ENCODE measurements around the gene SP4.

SP4 gene

GRCh38 chr7:21450941-21451340, 23.1 kb downstream of the SP4 start:
- Histone ChIP-seq H3K27me3 (ENCODE audit: control insufficient read depth, insufficient read depth, low read length) (no peaks in the 10 kb centered on the region), H3K36me3 (ENCODE audit: control insufficient read depth, insufficient read depth, low read length) (peaks cover 25% of the 10 kb centered on the region), H3K9me3 (ENCODE audit: control insufficient read depth, insufficient read depth, low read length) (peaks cover 34% of the 10 kb centered on the region), H3K9ac (ENCODE audit: low read depth, low read length) (no peak overlapping the region), H3K4me1 (ENCODE audit: control insufficient read depth, insufficient read depth, low read length) (no peaks in the 10 kb centered on the region), H3K4me3 (ENCODE audit: low read depth, low read length) (no peak overlapping the region)

- peaks cover 25% of the 10 kb centered on the region for H3K36me3 ChIP-seq (ENCODE audit: control insufficient read depth, insufficient read depth, low read length)
- H3K9me3 ChIP-seq (ENCODE audit: control insufficient read depth, insufficient read depth, low read length): peaks cover 35% of the 10 kb centered on the region
- no peak overlapping the region for H3K9ac ChIP-seq (ENCODE audit: low read depth, low read length)
- no peaks in the 10 kb centered on the region for H3K27me3 ChIP-seq (ENCODE audit: control insufficient read depth, insufficient read depth, low read length)
- no peaks in the 10 kb centered on the region for H3K4me1 ChIP-seq (ENCODE audit: control insufficient read depth, insufficient read depth, low read length)
- H3K4me3 ChIP-seq (ENCODE audit: low read depth, low read length): no peak overlapping the region
These were observed 26.3 kb downstream of the SP4 start for GRCh38 chr7:21454182-21454581.

GRCh38 chr7:21454906-21455305, 27.0 kb downstream of the SP4 start:
- H3K9ac ChIP-seq (ENCODE audit: low read depth, low read length): no peak overlapping the region
- peaks cover 25% of the 10 kb centered on the region for H3K36me3 ChIP-seq (ENCODE audit: control insufficient read depth, insufficient read depth, low read length)
- H3K4me1 ChIP-seq (ENCODE audit: control insufficient read depth, insufficient read depth, low read length): no peaks in the 10 kb centered on the region
- H3K27me3 ChIP-seq (ENCODE audit: control insufficient read depth, insufficient read depth, low read length): no peaks in the 10 kb centered on the region
- peaks cover 35% of the 10 kb centered on the region for H3K9me3 ChIP-seq (ENCODE audit: control insufficient read depth, insufficient read depth, low read length)
- H3K4me3 ChIP-seq (ENCODE audit: low read depth, low read length): no peak overlapping the region

GRCh38 chr7:21461282-21461681, 33.4 kb downstream of the SP4 start:
- H3K9ac ChIP-seq (ENCODE audit: low read depth, low read length): no peak overlapping the region
- H3K4me3 ChIP-seq (ENCODE audit: low read depth, low read length): no peak overlapping the region
- no peaks in the 10 kb centered on the region for H3K4me1 ChIP-seq (ENCODE audit: control insufficient read depth, insufficient read depth, low read length)
- H3K9me3 ChIP-seq (ENCODE audit: control insufficient read depth, insufficient read depth, low read length): no peaks in the 10 kb centered on the region
- H3K36me3 ChIP-seq (ENCODE audit: control insufficient read depth, insufficient read depth, low read length): no peaks in the 10 kb centered on the region
- H3K27me3 ChIP-seq (ENCODE audit: control insufficient read depth, insufficient read depth, low read length): no peaks in the 10 kb centered on the region

- no peaks in the 10 kb centered on the region for H3K9me3 ChIP-seq (ENCODE audit: control insufficient read depth, insufficient read depth, low read length)
- no peaks in the 10 kb centered on the region for H3K4me1 ChIP-seq (ENCODE audit: control insufficient read depth, insufficient read depth, low read length)
- H3K36me3 ChIP-seq (ENCODE audit: control insufficient read depth, insufficient read depth, low read length): no peaks in the 10 kb centered on the region
- no peak overlapping the region for H3K4me3 ChIP-seq (ENCODE audit: low read depth, low read length)
- no peak overlapping the region for H3K9ac ChIP-seq (ENCODE audit: low read depth, low read length)
- H3K27me3 ChIP-seq (ENCODE audit: control insufficient read depth, insufficient read depth, low read length): no peaks in the 10 kb centered on the region
These were observed 34.2 kb downstream of the SP4 start for GRCh38 chr7:21462081-21462480.

GRCh38 chr7:21463524-21463923, 35.6 kb downstream of the SP4 start:
- H3K27me3 ChIP-seq (ENCODE audit: control insufficient read depth, insufficient read depth, low read length): no peaks in the 10 kb centered on the region
- H3K9ac ChIP-seq (ENCODE audit: low read depth, low read length): no peak overlapping the region
- no peaks in the 10 kb centered on the region for H3K9me3 ChIP-seq (ENCODE audit: control insufficient read depth, insufficient read depth, low read length)
- no peak overlapping the region for H3K4me3 ChIP-seq (ENCODE audit: low read depth, low read length)
- no peaks in the 10 kb centered on the region for H3K4me1 ChIP-seq (ENCODE audit: control insufficient read depth, insufficient read depth, low read length)
- H3K36me3 ChIP-seq (ENCODE audit: control insufficient read depth, insufficient read depth, low read length): no peaks in the 10 kb centered on the region

- Histone ChIP-seq H3K36me3 (ENCODE audit: control insufficient read depth, insufficient read depth, low read length) (no peaks in the 10 kb centered on the region), H3K4me1 (ENCODE audit: control insufficient read depth, insufficient read depth, low read length) (no peaks in the 10 kb centered on the region), H3K9me3 (ENCODE audit: control insufficient read depth, insufficient read depth, low read length) (no peaks in the 10 kb centered on the region), H3K4me3 (ENCODE audit: low read depth, low read length) (no peak overlapping the region), H3K27me3 (ENCODE audit: control insufficient read depth, insufficient read depth, low read length) (no peaks in the 10 kb centered on the region), H3K9ac (ENCODE audit: low read depth, low read length) (no peak overlapping the region)
These were observed 41.1 kb downstream of the SP4 start for GRCh38 chr7:21468969-21469368.

- Histone ChIP-seq H3K4me3 (ENCODE audit: low read depth, low read length) (no peak overlapping the region), H3K36me3 (ENCODE audit: control insufficient read depth, insufficient read depth, low read length) (no peaks in the 10 kb centered on the region), H3K9ac (ENCODE audit: low read depth, low read length) (no peak overlapping the region), H3K4me1 (ENCODE audit: control insufficient read depth, insufficient read depth, low read length) (no peaks in the 10 kb centered on the region), H3K27me3 (ENCODE audit: control insufficient read depth, insufficient read depth, low read length) (no peaks in the 10 kb centered on the region), H3K9me3 (ENCODE audit: control insufficient read depth, insufficient read depth, low read length) (no peaks in the 10 kb centered on the region)
These were observed 42.0 kb downstream of the SP4 start for GRCh38 chr7:21469894-21470293.

GRCh38 chr7:21472029-21472428, 44.1 kb downstream of the SP4 start:
- Histone ChIP-seq H3K9me3 (ENCODE audit: control insufficient read depth, insufficient read depth, low read length) (no peaks in the 10 kb centered on the region), H3K4me1 (ENCODE audit: control insufficient read depth, insufficient read depth, low read length) (peaks cover under 1% of the 10 kb centered on the region), H3K9ac (ENCODE audit: low read depth, low read length) (no peak overlapping the region), H3K27me3 (ENCODE audit: control insufficient read depth, insufficient read depth, low read length) (no peaks in the 10 kb centered on the region), H3K4me3 (ENCODE audit: low read depth, low read length) (no peak overlapping the region), H3K36me3 (ENCODE audit: control insufficient read depth, insufficient read depth, low read length) (no peaks in the 10 kb centered on the region)

GRCh38 chr7:21476429-21476828, 48.5 kb downstream of the SP4 start:
- H3K27me3 ChIP-seq (ENCODE audit: control insufficient read depth, insufficient read depth, low read length): no peaks in the 10 kb centered on the region
- no peaks in the 10 kb centered on the region for H3K9me3 ChIP-seq (ENCODE audit: control insufficient read depth, insufficient read depth, low read length)
- no peak overlapping the region for H3K9ac ChIP-seq (ENCODE audit: low read depth, low read length)
- peaks cover 18% of the 10 kb centered on the region for H3K4me1 ChIP-seq (ENCODE audit: control insufficient read depth, insufficient read depth, low read length)
- H3K4me3 ChIP-seq (ENCODE audit: low read depth, low read length): no peak overlapping the region
- no peaks in the 10 kb centered on the region for H3K36me3 ChIP-seq (ENCODE audit: control insufficient read depth, insufficient read depth, low read length)

GRCh38 chr7:21480693-21481403, 53.0 kb downstream of the SP4 start:
- no peak overlapping the region for H3K4me3 ChIP-seq (ENCODE audit: low read depth, low read length)
- no peak overlapping the region for H3K9ac ChIP-seq (ENCODE audit: low read depth, low read length)
- H3K9me3 ChIP-seq (ENCODE audit: control insufficient read depth, insufficient read depth, low read length): no peaks in the 10 kb centered on the region
- H3K36me3 ChIP-seq (ENCODE audit: control insufficient read depth, insufficient read depth, low read length): no peaks in the 10 kb centered on the region
- no peaks in the 10 kb centered on the region for H3K27me3 ChIP-seq (ENCODE audit: control insufficient read depth, insufficient read depth, low read length)
- H3K4me1 ChIP-seq (ENCODE audit: control insufficient read depth, insufficient read depth, low read length): peaks cover 28% of the 10 kb centered on the region

GRCh38 chr7:21486511-21486910, 58.6 kb downstream of the SP4 start:
- Histone ChIP-seq H3K9ac (ENCODE audit: low read depth, low read length) (no peak overlapping the region), H3K36me3 (ENCODE audit: control insufficient read depth, insufficient read depth, low read length) (no peaks in the 10 kb centered on the region), H3K4me1 (ENCODE audit: control insufficient read depth, insufficient read depth, low read length) (peaks cover 9% of the 10 kb centered on the region), H3K9me3 (ENCODE audit: control insufficient read depth, insufficient read depth, low read length) (no peaks in the 10 kb centered on the region), H3K27me3 (ENCODE audit: control insufficient read depth, insufficient read depth, low read length) (no peaks in the 10 kb centered on the region), H3K4me3 (ENCODE audit: low read depth, low read length) (no peak overlapping the region)

Measured in iPS-15b (cell line).